Muscle layer of duodenum (tissue), 2 donors: ENCODE results near the gene SHISA9.

Experiments
- H3K27ac ChIP-seq: one replicate; pipeline ENCODE4 v1.7.0; 2013; ENCODE audit warnings: mild to moderate bottlenecking, low read length
- H3K27me3 ChIP-seq: one replicate; pipeline ENCODE4 v1.7.0; 2013; ENCODE audit warnings: low read depth, mild to moderate bottlenecking, control low read depth, low read length
- H3K36me3 ChIP-seq, 2 donors: one replicate each; pipeline ENCODE4 v1.7.0; 2013; ENCODE audit warnings: low read length in 2 of 2, control low read depth in 1 of 2, mild to moderate bottlenecking in 1 of 2; ENCODE audit not compliant: insufficient read depth in 2 of 2, control insufficient read depth in 1 of 2
- H3K4me1 ChIP-seq, 2 donors: one replicate each; pipeline ENCODE4 v1.7.0; 2013; ENCODE audit warnings: low read length in 2 of 2, mild to moderate bottlenecking in 2 of 2, control low read depth in 1 of 2, moderate library complexity in 1 of 2; ENCODE audit not compliant: insufficient read depth in 2 of 2, control insufficient read depth in 1 of 2
- H3K4me3 ChIP-seq, 2 donors: one replicate each; pipeline ENCODE4 v1.7.0; 2013; ENCODE audit warnings: low read length in 2 of 2, low read depth in 1 of 2, mild to moderate bottlenecking in 1 of 2
- H3K9me3 ChIP-seq, 2 donors: one replicate each; pipeline ENCODE4 v1.7.0; 2013; ENCODE audit warnings: low read length in 2 of 2, control low read depth in 1 of 2, mild to moderate bottlenecking in 1 of 2; ENCODE audit not compliant: control insufficient read depth in 1 of 2
- donor health status: healthy.

The SHISA9 gene

DNA sequence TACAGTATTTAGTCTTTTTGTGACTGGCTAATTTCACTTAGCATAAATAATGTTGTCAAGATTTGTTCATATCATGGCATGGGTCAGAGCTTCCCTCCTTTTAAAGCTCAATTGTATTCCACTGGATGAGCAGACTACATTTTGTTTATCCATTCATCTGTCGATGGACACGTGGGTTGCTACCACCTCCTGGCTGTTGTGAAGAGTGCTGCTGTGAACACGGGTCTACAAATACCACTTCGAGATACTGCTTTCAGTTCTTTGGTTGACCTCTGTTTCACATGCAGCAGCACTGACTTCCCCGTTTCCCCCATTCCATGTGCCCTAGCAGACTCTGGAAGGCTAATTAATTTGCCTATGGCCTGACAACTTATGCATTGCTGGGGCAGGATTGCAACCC is 285.4 kb downstream of the SHISA9 start:
- Histone ChIP-seq H3K4me3 (no peak overlapping the region), H3K27me3 (no peaks in the 10 kb centered on the region), H3K9me3 (peaks cover 0 to 13% of the 10 kb centered on the region in 2 donors), H3K36me3 (no peaks in the 10 kb centered on the region), H3K4me1 (no peaks in the 10 kb centered on the region), H3K27ac (no peak overlapping the region)

DNA sequence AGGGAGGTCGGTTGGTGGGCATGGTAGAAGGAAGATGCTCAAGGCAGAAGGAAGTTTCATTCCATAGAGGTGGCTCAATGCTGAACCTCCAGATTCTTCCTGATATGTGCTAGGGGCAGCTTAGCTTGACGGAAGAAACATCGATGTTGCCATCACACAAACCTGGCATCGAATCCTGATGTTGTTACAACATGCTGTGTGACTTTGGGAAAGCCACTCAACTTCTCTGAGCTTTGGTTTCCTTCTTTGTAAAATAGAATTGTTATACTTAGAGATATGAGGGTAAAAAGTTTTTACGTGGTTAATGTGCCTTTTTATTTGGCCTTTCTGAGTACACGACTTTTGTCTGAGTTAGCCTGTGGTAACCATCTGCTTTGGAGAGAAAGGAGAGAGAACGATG is 287.9 kb downstream of the SHISA9 start:
- H3K27me3 ChIP-seq = no peaks in the 10 kb centered on the region
- H3K4me3 ChIP-seq = no peak overlapping the region
- H3K9me3 ChIP-seq = peaks cover 0 to 8% of the 10 kb centered on the region in 2 donors
- H3K36me3 ChIP-seq = no peaks in the 10 kb centered on the region
- no peaks in the 10 kb centered on the region for H3K4me1 ChIP-seq
- no peak overlapping the region for H3K27ac ChIP-seq

DNA sequence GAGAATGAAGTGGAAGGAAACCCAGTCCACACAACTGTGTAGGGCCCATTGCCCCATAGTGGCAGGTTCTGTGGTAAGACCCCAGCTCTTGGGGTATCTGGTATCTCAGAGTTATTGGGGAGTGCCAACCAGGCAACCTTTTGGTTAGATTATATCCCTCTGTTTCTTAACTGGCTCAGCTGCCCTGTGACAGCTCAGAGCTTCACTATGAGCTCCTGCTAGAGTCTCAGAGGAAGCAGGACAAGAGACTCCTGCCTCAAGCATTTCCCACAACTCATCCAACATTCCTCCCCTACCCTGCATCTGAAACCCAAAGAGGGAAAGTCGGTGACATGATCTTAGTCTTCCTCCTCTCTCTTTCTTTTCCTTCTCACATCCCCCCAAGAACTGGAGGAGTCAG is 292.3 kb downstream of the SHISA9 start:
- no peaks in the 10 kb centered on the region for H3K27me3 ChIP-seq
- no peak overlapping the region for H3K27ac ChIP-seq
- H3K9me3 ChIP-seq = peaks cover 0 to 11% of the 10 kb centered on the region in 2 donors
- H3K4me3 ChIP-seq = no peak overlapping the region
- no peaks in the 10 kb centered on the region for H3K4me1 ChIP-seq
- no peaks in the 10 kb centered on the region for H3K36me3 ChIP-seq

DNA sequence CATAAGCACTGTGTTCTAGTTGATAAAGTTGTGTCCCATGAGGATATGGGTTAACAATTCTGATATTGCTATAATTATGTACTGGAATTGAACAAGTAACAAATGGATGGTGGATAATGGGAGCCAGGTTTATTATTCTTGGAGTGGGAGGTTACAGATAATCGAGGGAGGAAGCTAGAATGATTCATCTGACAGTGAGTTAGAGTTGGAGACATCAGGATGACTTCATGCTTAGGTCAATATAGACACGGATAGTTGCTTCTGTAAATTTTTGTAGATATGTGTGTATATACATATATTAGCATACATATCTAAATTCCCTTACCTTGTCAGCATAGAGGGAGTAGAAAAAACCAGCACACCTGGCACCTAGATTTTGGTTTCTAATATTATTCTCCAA is 293.4 kb downstream of the SHISA9 start:
- Histone ChIP-seq H3K27me3 (no peaks in the 10 kb centered on the region), H3K4me3 (no peak overlapping the region), H3K27ac (no peak overlapping the region), H3K9me3 (peaks cover 0 to 11% of the 10 kb centered on the region in 2 donors), H3K36me3 (no peaks in the 10 kb centered on the region), H3K4me1 (no peaks in the 10 kb centered on the region)

DNA sequence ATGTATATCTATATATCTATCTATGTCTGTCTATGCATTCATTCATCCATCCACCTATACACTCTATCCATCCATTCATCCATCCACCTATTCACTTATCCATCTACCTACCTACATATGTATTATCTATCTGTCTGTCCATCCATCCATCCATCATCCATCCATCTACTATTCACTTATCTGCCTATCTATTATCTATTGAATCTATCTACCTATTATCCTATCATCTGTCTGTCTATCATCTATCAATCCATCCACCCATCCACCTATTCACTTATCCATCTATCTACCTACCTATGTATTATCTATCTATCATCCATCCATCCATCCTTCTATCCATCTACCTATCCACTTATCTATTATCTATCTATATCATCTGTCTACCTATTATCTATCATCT is 302.3 kb downstream of the SHISA9 start:
- H3K4me3 ChIP-seq = no peak overlapping the region
- H3K27me3 ChIP-seq = no peaks in the 10 kb centered on the region
- no peaks in the 10 kb centered on the region for H3K36me3 ChIP-seq
- no peak overlapping the region for H3K27ac ChIP-seq
- no peaks in the 10 kb centered on the region for H3K9me3 ChIP-seq
- H3K4me1 ChIP-seq = no peaks in the 10 kb centered on the region

DNA sequence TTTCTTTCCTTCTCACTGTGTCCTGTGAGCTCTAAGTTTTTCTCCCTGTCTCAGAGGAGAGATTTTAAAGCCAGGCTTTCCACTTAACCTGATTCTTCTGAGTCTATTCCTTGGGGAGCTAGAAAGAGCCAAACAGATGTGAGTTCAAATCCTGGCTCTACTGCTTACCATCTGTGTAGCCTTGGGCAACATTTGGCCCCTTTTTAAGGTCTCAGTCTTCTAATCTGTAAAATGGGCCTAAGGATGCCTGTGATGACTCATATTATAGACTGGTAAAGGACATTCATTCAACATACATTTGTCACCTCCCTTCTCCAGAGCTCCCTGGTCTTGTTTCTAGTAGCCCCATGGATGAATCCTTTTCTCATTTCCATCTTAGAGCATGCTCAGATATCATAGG is 304.0 kb downstream of the SHISA9 start:
- Histone ChIP-seq H3K27me3 (no peaks in the 10 kb centered on the region), H3K27ac (no peak overlapping the region), H3K4me1 (no peaks in the 10 kb centered on the region), H3K9me3 (no peaks in the 10 kb centered on the region), H3K36me3 (no peaks in the 10 kb centered on the region), H3K4me3 (no peak overlapping the region)

DNA sequence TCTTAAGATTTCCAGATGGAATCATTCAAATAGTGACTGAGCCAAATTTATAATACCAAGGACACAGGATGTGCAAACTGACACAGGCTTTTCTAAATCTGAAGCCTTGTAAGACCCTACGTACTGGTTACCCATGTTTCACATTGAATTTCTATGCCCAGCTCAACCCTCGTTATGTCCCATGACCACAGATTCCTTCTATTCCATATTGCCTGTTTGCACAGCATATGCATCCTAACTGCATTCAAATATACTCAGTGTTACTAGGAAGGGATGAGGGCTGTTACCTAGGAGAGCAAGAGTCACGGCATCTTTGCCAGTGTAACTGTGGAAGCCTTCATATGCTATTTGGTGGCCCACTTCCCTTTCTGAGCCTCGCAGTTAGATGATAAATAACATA is 305.2 kb downstream of the SHISA9 start:
- no peaks in the 10 kb centered on the region for H3K9me3 ChIP-seq
- H3K27me3 ChIP-seq = no peaks in the 10 kb centered on the region
- H3K36me3 ChIP-seq = no peaks in the 10 kb centered on the region
- H3K4me1 ChIP-seq = no peaks in the 10 kb centered on the region
- no peak overlapping the region for H3K4me3 ChIP-seq
- H3K27ac ChIP-seq = no peak overlapping the region

DNA sequence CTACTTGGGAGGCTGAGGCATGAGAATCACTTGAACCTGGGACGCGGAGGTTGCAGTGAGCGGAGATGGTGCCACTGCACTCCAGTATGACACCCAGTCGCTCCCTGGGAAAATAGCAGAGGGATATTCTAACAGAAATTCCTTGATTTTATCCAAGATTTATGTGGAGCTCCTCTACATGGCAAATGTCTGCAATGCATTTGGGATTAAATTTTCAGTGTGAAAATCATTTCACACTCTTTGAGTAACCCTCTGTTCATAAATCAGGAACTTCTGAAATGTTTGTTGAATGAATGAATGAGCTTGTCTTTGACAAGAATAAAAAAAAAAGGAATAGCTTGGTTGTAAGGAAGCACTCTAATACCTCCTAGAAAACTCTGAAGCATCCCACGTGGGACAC is 305.8 kb downstream of the SHISA9 start:
- H3K27ac ChIP-seq = no peak overlapping the region
- H3K27me3 ChIP-seq = no peaks in the 10 kb centered on the region
- H3K9me3 ChIP-seq = no peaks in the 10 kb centered on the region
- no peaks in the 10 kb centered on the region for H3K36me3 ChIP-seq
- no peaks in the 10 kb centered on the region for H3K4me1 ChIP-seq
- no peak overlapping the region for H3K4me3 ChIP-seq

DNA sequence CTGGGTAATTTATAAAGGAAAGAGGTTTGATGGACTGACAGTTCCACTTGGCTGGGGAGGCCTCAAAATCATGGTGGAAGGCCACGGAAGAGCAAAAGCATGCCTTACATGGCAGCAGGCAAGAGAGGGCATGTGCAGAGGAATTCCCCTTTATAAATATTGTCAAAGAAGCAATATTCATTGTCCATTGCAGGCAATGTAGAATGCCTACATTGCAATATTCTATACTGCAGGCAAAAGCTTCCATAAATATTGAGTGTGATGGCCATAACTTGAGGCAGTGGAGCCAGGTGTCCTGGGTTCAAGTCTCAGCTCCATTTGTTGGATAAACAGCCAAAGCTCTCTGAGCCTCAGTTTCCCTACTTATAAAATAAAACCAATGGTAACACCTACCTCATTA is 322.3 kb downstream of the SHISA9 start:
- Histone ChIP-seq H3K27me3 (no peaks in the 10 kb centered on the region), H3K4me3 (no peak overlapping the region), H3K4me1 (no peaks in the 10 kb centered on the region)

DNA sequence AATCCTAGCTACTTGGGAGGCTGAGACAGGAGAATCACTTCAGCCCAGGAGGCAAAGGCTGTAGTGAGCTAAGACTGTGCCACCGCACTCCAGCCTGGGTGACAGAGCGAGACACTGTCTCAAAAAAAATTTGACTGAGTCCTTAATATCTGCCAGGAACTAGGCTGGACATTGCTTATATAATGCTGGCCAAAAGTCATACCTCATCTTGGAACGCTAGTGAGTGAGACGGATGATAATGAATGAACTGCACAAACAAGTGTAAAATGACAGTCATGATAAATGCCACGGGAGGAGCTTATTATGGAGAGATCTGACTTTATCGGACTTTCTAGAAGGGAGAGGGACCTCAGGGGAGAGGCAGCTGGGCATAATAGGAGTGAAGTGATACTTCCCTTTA is 327.6 kb downstream of the SHISA9 start:
- Histone ChIP-seq H3K9me3 (peaks cover 0 to 6% of the 10 kb centered on the region in 2 donors), H3K27ac (no peak overlapping the region), H3K27me3 (no peaks in the 10 kb centered on the region), H3K36me3 (no peaks in the 10 kb centered on the region), H3K4me1 (no peaks in the 10 kb centered on the region), H3K4me3 (no peak overlapping the region)

More for the DNA sequence above, 322.3 kb downstream of the SHISA9 start:
- peaks cover 0 to 11% of the 10 kb centered on the region in 2 donors for H3K9me3 ChIP-seq
- H3K36me3 ChIP-seq = no peaks in the 10 kb centered on the region
- H3K27ac ChIP-seq = no peak overlapping the region

DNA sequence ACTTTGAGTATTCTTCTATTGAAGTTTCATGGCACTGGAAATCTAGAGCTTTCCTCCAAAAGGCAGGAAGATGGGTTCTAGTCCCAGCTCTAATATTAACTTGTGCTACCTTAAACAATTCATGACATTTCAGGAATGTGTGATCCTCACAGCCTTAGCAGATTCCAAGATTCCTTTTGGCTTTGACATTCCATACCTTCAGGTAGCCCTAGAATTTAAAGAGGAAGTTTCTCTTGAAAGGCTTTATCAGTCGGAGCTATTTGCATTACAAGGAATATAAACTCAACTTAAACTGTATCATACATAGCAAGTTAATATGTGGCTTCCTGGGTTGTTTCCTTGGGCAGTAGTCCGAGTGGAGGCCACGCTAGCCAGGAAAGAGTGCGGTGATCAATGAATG is 330.0 kb downstream of the SHISA9 start:
- H3K4me1 ChIP-seq = no peaks in the 10 kb centered on the region
- no peak overlapping the region for H3K4me3 ChIP-seq
- peaks cover 0 to 4% of the 10 kb centered on the region in 2 donors for H3K9me3 ChIP-seq
- H3K27me3 ChIP-seq = no peaks in the 10 kb centered on the region
- no peaks in the 10 kb centered on the region for H3K36me3 ChIP-seq
- H3K27ac ChIP-seq = no peak overlapping the region

DNA sequence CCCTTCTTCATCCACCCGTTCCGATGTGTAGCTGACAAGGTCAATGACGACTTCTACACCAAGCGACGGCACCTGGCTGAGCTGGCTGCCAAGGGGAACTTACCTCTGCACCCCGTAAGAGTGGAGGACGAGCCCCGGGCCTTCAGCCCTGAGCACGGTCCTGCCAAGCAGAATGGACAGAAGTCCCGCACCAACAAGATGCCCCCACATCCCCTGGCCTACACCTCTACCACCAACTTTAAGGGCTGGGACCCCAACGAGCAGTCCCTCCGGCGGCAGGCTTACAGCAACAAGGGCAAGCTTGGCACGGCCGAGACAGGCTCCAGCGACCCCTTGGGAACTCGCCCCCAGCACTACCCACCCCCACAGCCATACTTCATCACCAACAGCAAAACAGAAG is 333.6 kb downstream of the SHISA9 start:
- Histone ChIP-seq H3K4me3 (no peak overlapping the region), H3K27ac (no peak overlapping the region)

More for the DNA sequence above, 333.6 kb downstream of the SHISA9 start:
- no peaks in the 10 kb centered on the region for H3K36me3 ChIP-seq
- H3K27me3 ChIP-seq = no peaks in the 10 kb centered on the region
- no peaks in the 10 kb centered on the region for H3K9me3 ChIP-seq
- H3K4me1 ChIP-seq = no peaks in the 10 kb centered on the region
